Thoracic aorta (tissue), 2 donors: ENCODE measurements around the gene GLRA3. TPM values are rescaled to one million over a fixed set of nuclear protein-coding genes. Genes with fewer than 3 reads are reported as not detected.

Source experiments
- ATAC-seq: fragments of 150-250 bp; one replicate; pipeline ENCODE4 v1.8.0; 2017; ENCODE audit warnings: low read depth; ENCODE audit not compliant: insufficient number of reproducible peaks, low FRiP score
- DNase-seq: peaks from one replicate; pipeline ENCODE4 v3.0.0-alpha.2; 2020; ENCODE audit warnings: low spot score
- H3K27ac ChIP-seq, 2 donors: fragments of 200-600 bp; sonication (generic); 1 replicate in 1 of 2; 2 replicates in 1 of 2; pipeline ENCODE4 v1.5.1; 2016; ENCODE audit warnings: mild to moderate bottlenecking in 2 of 2, moderate library complexity in 2 of 2
- H3K27me3 ChIP-seq: fragments of 200-600 bp; sonication (generic); replicated peaks from 2 replicates; pipeline ENCODE4 v1.6.0; 2016; ENCODE audit warnings: mild to moderate bottlenecking; ENCODE audit not compliant: insufficient read depth
- H3K36me3 ChIP-seq: fragments of 200-600 bp; sonication (generic); one replicate; pipeline ENCODE4 v1.5.1; 2016
- H3K4me1 ChIP-seq, 2 donors: fragments of 200-600 bp; sonication (generic); 1 replicate in 1 of 2; 2 replicates in 1 of 2; pipeline versions ENCODE4 v1.5.1 to v1.6.0; 2016; ENCODE audit warnings: low read depth in 2 of 2, mild to moderate bottlenecking in 1 of 2; ENCODE audit not compliant: control insufficient read depth in 1 of 2
- H3K4me3 ChIP-seq: fragments of 200-600 bp; sonication (generic); 2 replicates; pipeline ENCODE4 v1.5.1; 2016; ENCODE audit warnings: mild to moderate bottlenecking
- H3K9me3 ChIP-seq: fragments of 200-600 bp; sonication (generic); 2 replicates; pipeline ENCODE4 v1.5.1; 2016
- CTCF ChIP-seq: fragments of 200-600 bp; sonication (generic); IDR thresholded peaks from one replicate; pipeline ENCODE4 v1.5.1; 2019; ENCODE audit warnings: antibody characterized with exemption
- total RNA-seq, 2 donors: library from RNA; depleted of rRNA; stranded (reverse); fragments of >200 nt; gene quantifications; one replicate each; pipeline versions ENCODE4 v1.1.0 to v1.2.3, GENCODE V29; 2016

Gene GLRA3
- total RNA-seq, 2 donors from 2014 or later = not detected

GRCh38 chr4:174592256-174592984 is 236.6 kb downstream of the GLRA3 start:
- Histone ChIP-seq H3K4me1 (peaks cover 0 to 4% of the 10 kb centered on the region in 2 donors), H3K9me3 (no peaks in the 10 kb centered on the region), H3K27me3 (no peaks in the 10 kb centered on the region), H3K27ac (no peak overlapping the region), H3K36me3 (no peaks in the 10 kb centered on the region), H3K4me3 (no peak overlapping the region)
- DNase-seq = no peak
- TF ChIP-seq CTCF = no peak
- ATAC-seq = no peak

GRCh38 chr4:174591243-174592021 is 237.6 kb downstream of the GLRA3 start:
- Histone ChIP-seq H3K27ac (no peak overlapping the region), H3K4me3 (no peak overlapping the region), H3K9me3 (no peaks in the 10 kb centered on the region), H3K27me3 (no peaks in the 10 kb centered on the region), H3K4me1 (peaks cover 0 to 4% of the 10 kb centered on the region in 2 donors), H3K36me3 (no peaks in the 10 kb centered on the region)
- TF ChIP-seq CTCF = no peak
- DNase-seq (no peak), ATAC-seq (no peak)

DNA sequence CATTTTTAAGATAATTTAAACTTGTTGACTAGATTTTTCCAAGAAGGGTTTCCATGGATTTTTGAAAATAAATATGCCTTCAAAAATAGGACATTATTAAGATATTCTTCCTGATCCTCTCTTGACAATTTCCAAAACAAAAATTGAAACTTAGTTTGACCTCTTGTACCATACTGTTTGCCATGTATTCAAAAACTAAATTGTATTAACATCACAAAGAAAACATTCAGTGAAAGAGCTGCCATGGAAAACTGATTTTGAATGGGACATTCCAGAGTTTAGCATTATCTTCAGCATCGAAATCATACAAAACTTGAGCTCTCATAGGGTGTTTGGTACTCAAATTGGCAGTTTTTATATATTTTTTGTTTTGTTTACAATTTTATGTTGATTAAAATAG is 238.7 kb downstream of the GLRA3 start:
- no peaks in the 10 kb centered on the region for H3K27me3 ChIP-seq
- H3K27ac ChIP-seq = no peak overlapping the region
- H3K36me3 ChIP-seq = no peaks in the 10 kb centered on the region
- ATAC-seq (no peak), DNase-seq (no peak)
- H3K4me1 ChIP-seq = peaks cover 0 to 4% of the 10 kb centered on the region in 2 donors
- TF ChIP-seq CTCF = no peak
- H3K4me3 ChIP-seq = no peak overlapping the region
- no peaks in the 10 kb centered on the region for H3K9me3 ChIP-seq

Other genes starting within 250 kb of the GLRA3 start
- not detected for gene ADAM29, start 89.1 kb upstream of the GLRA3 start, total RNA-seq